CD4-positive, alpha-beta T cell treated with Interferon gamma for 1 hour (primary cell): ENCODE results near the gene GPHA2.
A peak's percentile ranks its signal among the peaks of the same experiment; 100 is the strongest.

Source experiments
- DNase-seq: peaks from one replicate; pipeline ENCODE4 v3.0.0-alpha.2; 2020

The GPHA2 gene

GRCh38 chr11:64909653-64910343 is 25.9 kb downstream of the GPHA2 start:
- DNase-seq, result no peak

- DNase-seq, result no peak
Measured at GRCh38 chr11:64908766-64909165, 26.9 kb downstream of the GPHA2 start.

GRCh38 chr11:64906314-64906635 is 29.4 kb downstream of the GPHA2 start:
- DNase-seq, result no peak

GRCh38 chr11:64905516-64906313 is 30.0 kb downstream of the GPHA2 start:
- no peak for DNase-seq

GRCh38 chr11:64903291-64903833 is 32.3 kb downstream of the GPHA2 start:
- no peak for DNase-seq

- no peak for DNase-seq
Measured at GRCh38 chr11:64902102-64902900, 33.4 kb downstream of the GPHA2 start.

GRCh38 chr11:64900774-64901173 is 34.9 kb downstream of the GPHA2 start:
- no peak for DNase-seq

GRCh38 chr11:64900263-64900678 is 35.4 kb downstream of the GPHA2 start:
- peak; percentile 66 for DNase-seq

- DNase-seq, result no peak
Measured at GRCh38 chr11:64898541-64898940, 37.2 kb downstream of the GPHA2 start.

- DNase-seq, result no peak
Measured at GRCh38 chr11:64898076-64898445, 37.6 kb downstream of the GPHA2 start.

- DNase-seq, result no peak
Measured at GRCh38 chr11:64897381-64898075, 38.2 kb downstream of the GPHA2 start.

GRCh38 chr11:64896448-64897022 is 39.2 kb downstream of the GPHA2 start:
- DNase-seq, result no peak

GRCh38 chr11:64894812-64895452 is 40.8 kb downstream of the GPHA2 start:
- no peak for DNase-seq

GRCh38 chr11:64894070-64894811 is 41.5 kb downstream of the GPHA2 start:
- peak; percentile 85 for DNase-seq

GRCh38 chr11:64893194-64894069 is 42.3 kb downstream of the GPHA2 start:
- DNase-seq, result no peak

GRCh38 chr11:64892838-64893193 is 42.9 kb downstream of the GPHA2 start:
- no peak for DNase-seq

- DNase-seq, result no peak
Measured at GRCh38 chr11:64892411-64892831, 43.3 kb downstream of the GPHA2 start.

- DNase-seq, result no peak
Measured at GRCh38 chr11:64891880-64892279, 43.8 kb downstream of the GPHA2 start.

GRCh38 chr11:64891215-64891848 is 44.4 kb downstream of the GPHA2 start:
- no peak for DNase-seq

- no peak for DNase-seq
Measured at GRCh38 chr11:64890522-64890939, 45.2 kb downstream of the GPHA2 start.
